Stomach (tissue), 9 donors: Measurements from ENCODE around the gene XYLT1. TPM values are rescaled to one million over a fixed set of nuclear protein-coding genes. Genes with fewer than 3 reads are reported as not detected.

Experiments
- DNase-seq, 2 donors: peaks; one replicate each; pipeline versions ENCODE4 v3.0.0 to v3.0.0-alpha.2; 2013 to 2019
- H3K27ac ChIP-seq, 5 donors: fragments of 200-600 bp in 4 of 5; sonication (generic) in 4 of 5; one replicate each; pipeline ENCODE4 v1.5.1; 2013 to 2019; ENCODE audit warnings: mild to moderate bottlenecking in 1 of 5, moderate library complexity in 1 of 5
- H3K27me3 ChIP-seq, 3 donors: fragments of 200-600 bp; sonication (generic); one replicate each; pipeline ENCODE4 v1.5.1; 2017 to 2019; ENCODE audit warnings: mixed run types in 1 of 3
- H3K36me3 ChIP-seq, 4 donors: fragments of 200-600 bp; sonication (generic); 1 replicate in 3 of 4; 2 replicates in 1 of 4; pipeline ENCODE4 v1.5.1; 2016 to 2019
- H3K4me1 ChIP-seq, 4 donors: fragments of 200-600 bp; sonication (generic); one replicate each; pipeline ENCODE4 v1.5.1; 2016 to 2019
- H3K4me3 ChIP-seq, 4 donors: fragments of 200-600 bp; sonication (generic) in 3 of 4; one replicate each; pipeline ENCODE4 v1.5.1; 2016 to 2019; ENCODE audit warnings: mild to moderate bottlenecking in 1 of 4
- H3K9me3 ChIP-seq, 4 donors: fragments of 200-600 bp; sonication (generic); one replicate each; pipeline ENCODE4 v1.5.1; 2016 to 2019
- EP300 ChIP-seq: sonication (generic); formaldehyde crosslinking; IDR thresholded peaks from one replicate; pipeline ENCODE4 v1.6.1; 2017; ENCODE audit warnings: antibody characterized with exemption
- POLR2A ChIP-seq, 4 donors: fragments of 450-650 bp; IDR thresholded peaks; one replicate each; pipeline ENCODE4 v1.6.1; 2016; ENCODE audit warnings: antibody characterized with exemption in 4 of 4, control low read depth in 2 of 4, mild to moderate bottlenecking in 1 of 4, moderate library complexity in 1 of 4
- POLR2AphosphoS5 ChIP-seq, 3 donors: sonication (generic); formaldehyde crosslinking; IDR thresholded peaks; one replicate each; pipeline ENCODE4 v1.6.1; 2016; ENCODE audit warnings: antibody characterized with exemption in 3 of 3
- WGBS, 5 donors: extraction: QIAGEN DNeasy Blood & Tissue Kit in 3 of 5; methylation state at CpG; one replicate each; pipeline versions ENCODE4 v1.1.5 to v1.1.7; 2013 to 2018; 5-methylcytosine and 5-hydroxymethylcytosine counted together
- intact Hi-C: fragments of 100-400 bp; cut with DNase I; formaldehyde crosslinking; loops from one replicate; pipeline ENCODE4 v1.15.1; 2023; ENCODE audit warnings: low total_unique reads
- polyA plus RNA-seq, 3 donors: library from polyadenylated mRNA; stranded (reverse); fragments of 200-250 nt; gene quantifications; one replicate each; pipeline ENCODE4 v1.2.3, GENCODE V29; 2013
- total RNA-seq, 5 donors: library from RNA; depleted of rRNA; stranded (reverse); fragments of >200 nt; gene quantifications; one replicate each; pipeline versions ENCODE4 v1.1.0 to v1.2.3, GENCODE V29; 2014 to 2016
- TF ChIP-seq, protein P1 (sequence below), 7 experiments: fragments of 450-650 bp in 4 of 7; fragments of 200-600 bp in 3 of 7; sonication (generic) in 3 of 7; IDR thresholded peaks; one replicate each; pipeline ENCODE4 v1.5.1; 2016 to 2019; ENCODE audit warnings: antibody characterized with exemption in 7 of 7, control low read depth in 2 of 7, mild to moderate bottlenecking in 1 of 7
- donor health status: healthy with polysubstance abuse.
- donor health status: Bipolar disorder and iron deficiency.
- donor health status: healthy.

Gene XYLT1
- total and polyA plus RNA-seq, 8 donors, result 0.87 to 59.5 (median 9.5) TPM

DNA sequence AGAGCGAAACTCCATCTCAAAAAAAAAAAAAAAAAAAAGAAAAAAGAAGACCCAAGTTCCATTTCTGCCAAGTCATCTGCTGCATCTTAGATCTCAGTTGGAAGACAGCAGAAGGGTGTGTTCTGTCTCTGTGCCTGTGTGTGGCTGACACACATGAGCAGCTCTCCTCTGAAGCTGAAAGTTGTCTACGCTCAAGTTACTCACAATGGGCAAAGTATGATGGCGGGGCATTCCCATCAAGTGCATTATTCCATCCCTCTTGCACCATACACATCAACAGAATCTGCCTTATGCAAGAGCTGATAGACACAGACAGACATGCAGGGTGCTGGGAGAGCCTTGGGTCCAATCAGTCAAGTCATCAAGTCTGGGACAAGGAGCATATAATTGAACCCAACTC is 402.2 kb downstream of the XYLT1 start:
- 84 to 97% (median 93%) methylated on average over 3 of the region's 3 CpGs for WGBS, 5 donors
- H3K9me3 ChIP-seq, result no peaks in the 10 kb centered on the region
- H3K27me3 ChIP-seq, result peaks cover 0 to 7% (median 0%) of the 10 kb centered on the region in 3 donors
- no peak for TF ChIP-seq POLR2A (IDR thresholded peaks at IDR 0.05)
- TF ChIP-seq POLR2AphosphoS5 (IDR thresholded peaks at IDR 0.05), result no peak
- TF ChIP-seq EP300, result no peak
- TF ChIP-seq, protein P1, sequence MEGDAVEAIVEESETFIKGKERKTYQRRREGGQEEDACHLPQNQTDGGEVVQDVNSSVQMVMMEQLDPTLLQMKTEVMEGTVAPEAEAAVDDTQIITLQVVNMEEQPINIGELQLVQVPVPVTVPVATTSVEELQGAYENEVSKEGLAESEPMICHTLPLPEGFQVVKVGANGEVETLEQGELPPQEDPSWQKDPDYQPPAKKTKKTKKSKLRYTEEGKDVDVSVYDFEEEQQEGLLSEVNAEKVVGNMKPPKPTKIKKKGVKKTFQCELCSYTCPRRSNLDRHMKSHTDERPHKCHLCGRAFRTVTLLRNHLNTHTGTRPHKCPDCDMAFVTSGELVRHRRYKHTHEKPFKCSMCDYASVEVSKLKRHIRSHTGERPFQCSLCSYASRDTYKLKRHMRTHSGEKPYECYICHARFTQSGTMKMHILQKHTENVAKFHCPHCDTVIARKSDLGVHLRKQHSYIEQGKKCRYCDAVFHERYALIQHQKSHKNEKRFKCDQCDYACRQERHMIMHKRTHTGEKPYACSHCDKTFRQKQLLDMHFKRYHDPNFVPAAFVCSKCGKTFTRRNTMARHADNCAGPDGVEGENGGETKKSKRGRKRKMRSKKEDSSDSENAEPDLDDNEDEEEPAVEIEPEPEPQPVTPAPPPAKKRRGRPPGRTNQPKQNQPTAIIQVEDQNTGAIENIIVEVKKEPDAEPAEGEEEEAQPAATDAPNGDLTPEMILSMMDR (IDR thresholded peaks at IDR 0.05), result no peak
- H3K27ac ChIP-seq, result no peak overlapping the region
- DNase-seq, result no peak
- no peaks in the 10 kb centered on the region for H3K36me3 ChIP-seq
- H3K4me1 ChIP-seq, result peaks cover 0 to 7% (median 0%) of the 10 kb centered on the region in 4 donors
- intact Hi-C loops, result no loop called here
- H3K4me3 ChIP-seq, result no peak overlapping the region

DNA sequence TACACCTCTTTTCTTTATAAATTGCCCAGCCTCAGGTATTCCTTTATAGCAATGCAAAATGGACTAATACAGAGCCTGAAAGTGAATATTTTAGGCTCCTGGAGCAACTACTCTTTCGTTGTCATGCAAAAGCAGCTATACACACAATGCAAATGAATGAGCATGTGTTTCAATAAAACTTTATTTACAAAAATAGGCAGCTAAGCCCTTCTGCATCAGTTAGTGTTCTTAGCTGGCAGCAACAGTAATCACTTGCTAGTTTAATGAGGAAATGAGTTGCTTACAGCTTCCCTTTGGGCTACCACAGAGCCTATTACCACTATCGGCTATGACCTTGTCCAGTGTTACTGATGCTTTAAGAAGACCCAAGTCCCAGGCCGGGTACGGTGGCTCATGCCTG is 402.9 kb downstream of the XYLT1 start:
- WGBS, 5 donors, result 74 to 97% (median 91%) methylated on average over 4 of the region's 4 CpGs

DNA sequence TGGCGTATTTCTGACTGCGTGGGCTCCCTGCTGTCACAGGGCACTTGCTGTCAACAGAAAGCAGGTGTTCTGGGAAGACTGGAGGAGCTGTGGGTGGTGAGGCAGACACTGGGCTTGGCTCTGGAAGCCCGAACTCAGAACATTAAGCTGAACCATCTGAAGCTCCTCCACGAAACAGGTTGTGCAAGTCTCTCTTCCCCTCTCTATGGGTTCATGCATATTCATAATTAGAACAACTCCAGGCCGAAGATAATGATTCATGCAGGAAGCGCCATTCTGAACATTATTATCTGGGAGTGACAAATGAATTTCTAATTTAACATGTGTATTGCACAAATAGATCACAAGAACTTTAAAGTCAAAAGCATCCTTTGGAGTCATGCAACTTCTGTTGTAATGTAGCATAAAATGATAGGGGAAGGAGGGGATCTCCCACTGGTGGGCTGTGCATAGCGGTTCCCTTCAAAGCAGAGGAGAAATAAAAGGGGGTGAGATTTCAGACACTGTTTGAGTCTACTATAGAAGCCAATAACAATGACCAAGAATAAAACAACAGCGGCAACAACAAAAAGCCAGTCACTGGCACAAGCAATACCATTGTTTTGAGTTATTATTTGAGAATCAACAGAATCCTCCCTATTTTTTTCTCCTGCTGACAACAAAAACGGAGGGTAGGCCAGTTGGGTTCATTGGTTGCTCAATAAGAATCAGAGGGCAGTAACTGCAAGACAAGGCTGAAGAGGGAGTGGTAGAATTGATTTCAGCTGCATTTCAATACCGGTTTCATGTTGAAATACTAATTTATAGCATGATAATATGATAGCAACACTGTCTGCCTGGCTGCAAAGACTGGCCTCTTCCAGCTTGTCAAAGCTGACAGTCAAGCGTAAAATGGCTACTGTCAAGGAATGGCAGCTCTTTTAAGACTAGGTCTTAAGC is 407.3 kb downstream of the XYLT1 start:
- intact Hi-C loops, result no loop called here
- WGBS, 5 donors, result 76 to 81% (median 80%) methylated on average over 11 of the region's 11 CpGs

More for the DNA sequence above, 402.9 kb downstream of the XYLT1 start:
- Histone ChIP-seq H3K27me3 (peaks cover 0 to 7% (median 0%) of the 10 kb centered on the region in 3 donors), H3K36me3 (no peaks in the 10 kb centered on the region), H3K9me3 (no peaks in the 10 kb centered on the region), H3K4me1 (peaks cover 0 to 7% (median 0%) of the 10 kb centered on the region in 4 donors), H3K27ac (no peak overlapping the region), H3K4me3 (no peak overlapping the region)
- TF ChIP-seq EP300, result no peak
- TF ChIP-seq, protein P1 (IDR thresholded peaks at IDR 0.05), result no peak
- no peak for TF ChIP-seq POLR2AphosphoS5 (IDR thresholded peaks at IDR 0.05)
- no peak for TF ChIP-seq POLR2A (IDR thresholded peaks at IDR 0.05)
- DNase-seq, result no peak
- intact Hi-C loops, result no loop called here

DNA sequence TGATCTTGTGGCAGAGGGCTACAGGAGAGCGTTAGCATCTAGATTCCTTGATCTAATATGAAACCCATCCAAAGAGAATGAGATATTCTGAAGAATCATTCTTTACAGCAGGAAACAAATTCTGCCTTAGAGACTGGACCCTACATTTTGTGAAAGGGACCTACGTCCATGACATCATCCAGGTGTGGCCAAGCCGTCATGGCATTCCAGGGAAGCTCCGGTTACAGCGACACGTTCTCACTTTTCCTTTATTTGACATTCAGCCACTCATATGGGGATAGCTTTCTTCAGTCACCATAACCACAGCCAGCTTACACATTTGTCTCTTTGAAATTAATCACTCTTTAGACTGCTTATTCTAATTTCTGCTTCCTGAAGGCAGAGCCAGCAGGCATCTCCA is 408.1 kb downstream of the XYLT1 start:
- DNase-seq, result no peak
- TF ChIP-seq EP300 (no peak), POLR2A (IDR thresholded peaks at IDR 0.05) (no peak), POLR2AphosphoS5 (IDR thresholded peaks at IDR 0.05) (no peak)
- TF ChIP-seq, protein P1 (IDR thresholded peaks at IDR 0.05), result no peak
- Histone ChIP-seq H3K27me3 (peaks cover 0 to 5% (median 0%) of the 10 kb centered on the region in 3 donors), H3K36me3 (no peaks in the 10 kb centered on the region), H3K4me3 (no peak overlapping the region), H3K27ac (no peak overlapping the region), H3K9me3 (peaks cover 0 to 8% (median 3%) of the 10 kb centered on the region in 4 donors), H3K4me1 (no peaks in the 10 kb centered on the region)
- WGBS, 5 donors, result 65 to 81% (median 73%) methylated on average over 6 of the region's 6 CpGs
- intact Hi-C loops, result no loop called here

More for the DNA sequence above, 407.3 kb downstream of the XYLT1 start:
- H3K9me3 ChIP-seq, result peaks cover 0 to 8% (median 3%) of the 10 kb centered on the region in 4 donors
- TF ChIP-seq, protein P1 (IDR thresholded peaks at IDR 0.05), result no peak
- TF ChIP-seq POLR2AphosphoS5 (IDR thresholded peaks at IDR 0.05) (no peak), POLR2A (IDR thresholded peaks at IDR 0.05) (no peak), EP300 (no peak)
- DNase-seq, result no peak
- no peaks in the 10 kb centered on the region for H3K36me3 ChIP-seq
- peaks cover 0 to 7% (median 0%) of the 10 kb centered on the region in 3 donors for H3K27me3 ChIP-seq
- H3K4me1 ChIP-seq, result no peaks in the 10 kb centered on the region
- H3K27ac ChIP-seq, result no peak overlapping the region
- no peak overlapping the region for H3K4me3 ChIP-seq
